NCI-H2081 (cell line): ENCODE measurements around the gene CDK10.
"Not testable (repeated sequence)": the region's sequence is repeated elsewhere in the genome, so short reads cannot be mapped to it uniquely, and the experiment has no call there.

Source experiments
- DNase-seq, 2 experiments: peaks; one replicate each; lab custom pipeline; 2025; lab: John Stamatoyannopoulos, UW

Gene CDK10

GRCh38 chr16:89695875-89696669, 9.6 kb downstream of the CDK10 start:
- DNase-seq = no peak

GRCh38 chr16:89696670-89697128, 10.2 kb downstream of the CDK10 start:
- DNase-seq = no peak

- peak; percentile 78 to 90 for DNase-seq
Observed at GRCh38 chr16:89697161-89697615, 10.7 kb downstream of the CDK10 start.

GRCh38 chr16:89697616-89698331, 11.3 kb downstream of the CDK10 start:
- DNase-seq = peak in 1 of 2 experiments; percentile 65

GRCh38 chr16:89698717-89699116, 12.2 kb downstream of the CDK10 start:
- DNase-seq = not testable (repeated sequence)

GRCh38 chr16:89699629-89700099, 13.2 kb downstream of the CDK10 start:
- DNase-seq = not testable (repeated sequence)

- DNase-seq = peak; percentile 96 to 97
Observed at GRCh38 chr16:89700100-89700648, 13.7 kb downstream of the CDK10 start.

- DNase-seq = peak; percentile 54 to 68
Observed at GRCh38 chr16:89700649-89701424, 14.3 kb downstream of the CDK10 start.

- DNase-seq = peak; percentile 91 to 94
Observed at GRCh38 chr16:89701425-89702406, 15.2 kb downstream of the CDK10 start, which contains the start of gene SPATA2L. Gene SPATA2L, minus strand, starts transcription at chr16:89701705. Its CDS starts 473 bp downstream, at chr16:89701232.

- no peak for DNase-seq
Observed at GRCh38 chr16:89704281-89704680, 17.8 kb downstream of the CDK10 start.

GRCh38 chr16:89705006-89705405, 18.5 kb downstream of the CDK10 start:
- no peak for DNase-seq

- DNase-seq = no peak
Observed at GRCh38 chr16:89706518-89707260, 20.2 kb downstream of the CDK10 start.

GRCh38 chr16:89707695-89708094, 21.2 kb downstream of the CDK10 start:
- no peak for DNase-seq

GRCh38 chr16:89708481-89708931, 22.0 kb downstream of the CDK10 start:
- no peak for DNase-seq

- DNase-seq = no peak
Observed at GRCh38 chr16:89709166-89709565, 22.7 kb downstream of the CDK10 start.

GRCh38 chr16:89709716-89710432, 23.4 kb downstream of the CDK10 start:
- no peak for DNase-seq

- no peak for DNase-seq
Observed at GRCh38 chr16:89710709-89711564, 24.4 kb downstream of the CDK10 start.
